BE2C (cell line): Measurements from ENCODE around the gene FBXO11. TPM values are rescaled to one million over a fixed set of nuclear protein-coding genes. Genes with fewer than 3 reads are reported as not detected.

Experiments used
- DNase-seq: peaks from one replicate; pipeline ENCODE4 v3.0.0-alpha.2; 2020
- H3K27me3 ChIP-seq: fragments of 250-450 bp; sonication (Bioruptor Pico); 2 replicates; pipeline ENCODE4 v1.5.1; 2020; ENCODE audit warnings: mild to moderate bottlenecking
- H3K36me3 ChIP-seq: fragments of 250-450 bp; sonication (Bioruptor Pico); 2 replicates; pipeline ENCODE4 v1.5.1; 2020; ENCODE audit warnings: mild to moderate bottlenecking
- H3K4me1 ChIP-seq: fragments of 250-450 bp; sonication (Bioruptor Pico); 2 replicates; pipeline ENCODE4 v1.5.1; 2020
- H3K4me3 ChIP-seq: 2 replicates; pipeline ENCODE4 v1.5.1; 2011; ENCODE audit warnings: low read depth, low read length
- H3K9me3 ChIP-seq: fragments of 250-450 bp; sonication (Bioruptor Pico); 2 replicates; pipeline ENCODE4 v1.5.1; 2020
- CTCF ChIP-seq: IDR thresholded peaks from 2 replicates; pipeline ENCODE4 v1.5.1; 2012; ENCODE audit warnings: mild to moderate bottlenecking, low read depth, low read length
- polyA plus RNA-seq: library from polyadenylated mRNA; unstranded; fragments of >200 nt; gene quantifications from one replicate; pipeline ENCODE4 v1.2.1, GENCODE V29; 2012; ENCODE audit warnings: low read depth, missing spikeins; ENCODE audit not compliant: insufficient read length, insufficient read depth

FBXO11 gene
- 13.8 TPM for polyA plus RNA-seq

- H3K4me1 ChIP-seq, result no peaks in the 10 kb centered on the region
- H3K27me3 ChIP-seq, result no peaks in the 10 kb centered on the region
- H3K4me3 ChIP-seq, result peak within 1 kb of the TSS; percentile 76
- peak; percentile 64; the same call in 1 of the 2 replicates for TF ChIP-seq CTCF
- H3K36me3 ChIP-seq, result no peaks in the 10 kb centered on the region
- peak; percentile 91 for DNase-seq
- no peaks in the 10 kb centered on the region for H3K9me3 ChIP-seq
Observed at GRCh38 chr2:47906157-47907038, at the start of gene FBXO11. Gene FBXO11, minus strand, starts transcription at chr2:47906498. Its CDS starts 778 bp downstream, at chr2:47905720.

DNA sequence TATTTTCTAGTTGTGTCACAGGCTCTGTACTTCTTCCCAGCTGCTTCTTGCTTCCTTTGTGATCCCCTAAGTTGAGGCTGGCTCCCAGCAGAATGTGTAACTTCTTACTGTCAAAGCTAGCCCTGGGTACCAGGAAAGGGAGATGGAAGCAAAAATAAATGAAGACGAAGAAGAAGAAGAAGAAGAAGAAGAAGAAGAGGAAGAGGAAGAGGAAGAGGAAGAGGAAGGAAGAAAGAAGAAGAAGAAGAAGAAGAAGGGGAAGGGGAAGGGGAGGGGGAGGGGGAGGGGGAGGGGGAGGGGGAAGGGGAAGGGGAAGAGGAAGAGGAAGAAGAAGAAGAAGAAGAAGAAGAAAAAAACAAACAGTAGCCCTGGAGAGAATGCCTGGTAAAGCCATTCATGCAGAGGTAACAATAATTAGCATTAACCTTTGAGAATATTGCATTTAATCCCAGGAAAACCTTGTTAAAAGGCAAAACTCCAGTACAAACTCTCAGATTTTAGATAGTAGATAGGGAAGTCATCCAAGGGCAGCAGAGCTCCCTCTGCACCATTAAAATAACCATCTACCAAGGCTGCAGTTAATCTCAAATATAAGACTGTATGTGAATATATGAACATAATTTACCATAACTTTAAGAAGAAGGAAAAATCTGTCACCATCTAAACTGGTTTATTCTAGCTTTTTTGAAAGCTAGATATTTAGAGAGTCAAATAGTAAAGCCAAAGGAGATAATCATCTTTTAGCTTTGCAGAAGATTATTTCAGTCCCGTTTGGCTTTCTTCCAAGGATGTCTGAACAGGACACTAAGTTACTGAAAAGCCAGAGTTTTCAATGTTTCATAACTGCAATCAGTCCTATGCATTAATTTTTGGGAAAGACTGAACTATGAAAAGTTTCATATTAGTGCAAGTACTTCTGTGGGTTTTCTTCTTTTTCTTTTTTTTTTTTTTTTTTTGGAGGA, 44.3 kb upstream of the FBXO11 start:
- Histone ChIP-seq H3K36me3 (no peaks in the 10 kb centered on the region), H3K4me1 (no peaks in the 10 kb centered on the region), H3K4me3 (no peak overlapping the region), H3K9me3 (no peaks in the 10 kb centered on the region), H3K27me3 (no peaks in the 10 kb centered on the region)
- DNase-seq, result no peak
- TF ChIP-seq CTCF, result no peak

DNA sequence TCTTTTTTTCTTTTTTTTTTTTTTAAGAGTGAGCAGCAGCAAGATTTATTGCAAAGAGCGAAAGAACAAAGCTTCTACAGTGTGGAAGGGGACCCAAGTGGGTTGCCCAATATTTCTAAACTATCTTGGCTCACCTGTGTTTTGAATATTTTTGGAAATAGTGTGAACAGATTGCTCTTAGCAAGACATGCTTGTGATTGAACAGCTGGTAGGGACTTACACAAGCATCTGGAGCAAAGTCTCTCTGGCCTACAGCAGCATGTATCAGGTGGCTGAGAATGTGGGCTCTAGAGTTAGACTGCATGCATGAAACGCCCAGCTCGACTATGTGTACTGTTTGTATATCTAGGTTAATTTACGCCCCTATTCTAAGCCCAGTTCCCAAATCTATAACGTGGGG, 40.3 kb upstream of the FBXO11 start:
- no peak overlapping the region for H3K4me3 ChIP-seq
- H3K4me1 ChIP-seq, result no peaks in the 10 kb centered on the region
- no peak for DNase-seq
- H3K36me3 ChIP-seq, result no peaks in the 10 kb centered on the region
- no peaks in the 10 kb centered on the region for H3K9me3 ChIP-seq
- no peaks in the 10 kb centered on the region for H3K27me3 ChIP-seq
- no peak for TF ChIP-seq CTCF

DNA sequence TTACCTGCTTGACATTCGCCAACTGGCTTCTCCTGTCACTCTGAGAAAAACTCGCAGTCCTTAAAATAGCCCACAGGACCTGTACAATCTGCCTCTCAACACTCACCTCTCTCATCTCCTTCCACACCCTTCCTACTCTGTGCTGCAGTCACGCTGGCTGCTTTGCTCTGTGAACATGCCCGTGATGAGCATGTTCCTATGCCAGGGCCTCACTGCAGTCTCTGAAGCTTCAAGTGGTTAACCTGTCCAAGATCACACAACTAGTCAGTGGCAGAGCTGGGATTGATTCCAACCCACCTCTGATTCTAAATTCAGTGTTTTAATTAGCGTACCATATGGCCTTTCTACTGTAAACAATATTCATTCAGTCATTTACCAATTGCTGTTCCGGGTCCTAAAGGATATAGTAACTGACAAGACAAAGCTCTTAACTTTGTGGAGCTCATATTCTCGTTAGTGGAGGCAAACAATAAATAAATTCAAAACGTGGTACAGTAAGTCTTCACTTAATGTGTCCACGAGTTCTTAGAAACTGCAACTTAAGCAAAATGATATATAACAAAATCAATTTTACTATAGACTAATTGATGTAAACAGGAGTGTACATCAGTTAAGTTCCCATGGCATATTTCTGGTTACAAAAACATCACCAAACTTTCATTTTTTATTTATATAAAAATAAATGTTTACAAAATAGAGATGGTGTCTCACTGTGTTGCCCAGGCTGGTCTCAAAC, 38.9 kb upstream of the FBXO11 start:
- H3K4me1 ChIP-seq, result no peaks in the 10 kb centered on the region
- H3K9me3 ChIP-seq, result no peaks in the 10 kb centered on the region
- H3K27me3 ChIP-seq, result no peaks in the 10 kb centered on the region
- H3K36me3 ChIP-seq, result no peaks in the 10 kb centered on the region
- H3K4me3 ChIP-seq, result no peak overlapping the region
- no peak for TF ChIP-seq CTCF
- no peak for DNase-seq

GRCh38 chr2:47941936-47942335, 35.6 kb upstream of the FBXO11 start:
- Histone ChIP-seq H3K4me1 (no peaks in the 10 kb centered on the region), H3K27me3 (no peaks in the 10 kb centered on the region), H3K4me3 (no peak overlapping the region), H3K9me3 (no peaks in the 10 kb centered on the region), H3K36me3 (no peaks in the 10 kb centered on the region)
- DNase-seq, result no peak
- TF ChIP-seq CTCF, result no peak
